Stimulated activated CD4-positive, alpha-beta T cell treated with anti-CD3 and anti-CD28 coated beads, Interleukin-2, amount 100 ng/mL, for 24 hours (primary cell): ENCODE results near the gene PPP1R16B.
"Not testable (repeated sequence)": the region's sequence is repeated elsewhere in the genome, so short reads cannot be mapped to it uniquely, and the experiment has no call there.

Source experiments
- DNase-seq, 2 donors: peaks; one replicate each; pipeline ENCODE4 v3.0.0-alpha.2; 2020

Gene PPP1R16B

GRCh38 chr20:38855356-38855755, 49.9 kb downstream of the PPP1R16B start:
- no peak for DNase-seq

GRCh38 chr20:38856570-38856969, 51.1 kb downstream of the PPP1R16B start:
- DNase-seq: no peak

- DNase-seq: no peak
Measured at GRCh38 chr20:38857703-38858102, 52.2 kb downstream of the PPP1R16B start.

- DNase-seq: no peak
Measured at GRCh38 chr20:38859070-38859690, 53.7 kb downstream of the PPP1R16B start.

GRCh38 chr20:38859857-38860256, 54.4 kb downstream of the PPP1R16B start:
- DNase-seq: not testable (repeated sequence)

GRCh38 chr20:38861071-38861401, 55.5 kb downstream of the PPP1R16B start:
- DNase-seq: no peak

- no peak for DNase-seq
Measured at GRCh38 chr20:38862226-38862625, 56.7 kb downstream of the PPP1R16B start.

- peak; percentile 49 to 59 for DNase-seq
Measured at GRCh38 chr20:38863024-38863851, 57.7 kb downstream of the PPP1R16B start.

- DNase-seq: no peak
Measured at GRCh38 chr20:38864662-38865061, 59.2 kb downstream of the PPP1R16B start.

GRCh38 chr20:38866265-38867061, 61.0 kb downstream of the PPP1R16B start:
- DNase-seq: no peak

- DNase-seq: no peak
Measured at GRCh38 chr20:38867062-38867359, 61.5 kb downstream of the PPP1R16B start.

GRCh38 chr20:38870733-38871559, 65.4 kb downstream of the PPP1R16B start:
- DNase-seq: peak; percentile 45 to 65

GRCh38 chr20:38871560-38871953, 66.1 kb downstream of the PPP1R16B start:
- DNase-seq: no peak

GRCh38 chr20:38872036-38872435, 66.5 kb downstream of the PPP1R16B start:
- DNase-seq: no peak

GRCh38 chr20:38872491-38873049, 67.1 kb downstream of the PPP1R16B start:
- DNase-seq: peak in 1 of 2 donors; percentile 41

- DNase-seq: peak; percentile 82 to 88
Measured at GRCh38 chr20:38873050-38873581, 67.6 kb downstream of the PPP1R16B start.

- no peak for DNase-seq
Measured at GRCh38 chr20:38874460-38875174, 69.1 kb downstream of the PPP1R16B start.

- peak; percentile 37 to 47 for DNase-seq
Measured at GRCh38 chr20:38875175-38875993, 69.9 kb downstream of the PPP1R16B start.

GRCh38 chr20:38877483-38877882, 72.0 kb downstream of the PPP1R16B start:
- no peak for DNase-seq

GRCh38 chr20:38878866-38879265, 73.4 kb downstream of the PPP1R16B start:
- no peak for DNase-seq
